HG03565 (cell line): ENCODE results near the gene MARK4.
"Not testable (repeated sequence)": the region's sequence is repeated elsewhere in the genome, so short reads cannot be mapped to it uniquely, and the experiment has no call there.

Source experiments
- ATAC-seq: cut with Tn5 transposase; IDR thresholded peaks from one replicate; pipeline ENCODE4 v1.9.1; 2021; ENCODE audit warnings: mild to moderate bottlenecking, moderate library complexity; ENCODE audit not compliant: unreplicated experiment

The MARK4 gene

GRCh38 chr19:45334881-45335280 lies 83.8 kb downstream of the MARK4 start:
- not testable (repeated sequence) for ATAC-seq

- ATAC-seq = no peak
Observed at GRCh38 chr19:45336696-45337251, 85.7 kb downstream of the MARK4 start.

- no peak for ATAC-seq
Observed at GRCh38 chr19:45339629-45340028, 88.6 kb downstream of the MARK4 start.

GRCh38 chr19:45340232-45340898 lies 89.3 kb downstream of the MARK4 start, which contains the start of gene KLC3:
KLC3 (plus strand) TSS chr19:45340750; CDS start chr19:45345542, 4,792 bp downstream.
- ATAC-seq = no peak

- ATAC-seq = no peak
Observed at GRCh38 chr19:45340899-45341453, 89.9 kb downstream of the MARK4 start.

GRCh38 chr19:45342911-45343310 lies 91.8 kb downstream of the MARK4 start:
- no peak for ATAC-seq

GRCh38 chr19:45344621-45345505 lies 93.8 kb downstream of the MARK4 start:
- no peak for ATAC-seq

GRCh38 chr19:45345506-45345860 lies 94.4 kb downstream of the MARK4 start:
- ATAC-seq = no peak

GRCh38 chr19:45346449-45346848 lies 95.4 kb downstream of the MARK4 start:
- ATAC-seq = no peak

- ATAC-seq = no peak
Observed at GRCh38 chr19:45347570-45348366, 96.7 kb downstream of the MARK4 start.

GRCh38 chr19:45348367-45349125 lies 97.5 kb downstream of the MARK4 start:
- ATAC-seq = no peak

GRCh38 chr19:45349126-45349415 lies 98.0 kb downstream of the MARK4 start:
- ATAC-seq = no peak

GRCh38 chr19:45349430-45349941 lies 98.4 kb downstream of the MARK4 start:
- no peak for ATAC-seq

GRCh38 chr19:45350477-45351058 lies 99.5 kb downstream of the MARK4 start:
- ATAC-seq = no peak

- no peak for ATAC-seq
Observed at GRCh38 chr19:45351401-45351952, 100.4 kb downstream of the MARK4 start.

- ATAC-seq = no peak
Observed at GRCh38 chr19:45352062-45352461, 101.0 kb downstream of the MARK4 start.

GRCh38 chr19:45352471-45352870 lies 101.4 kb downstream of the MARK4 start:
- no peak for ATAC-seq

- no peak for ATAC-seq
Observed at GRCh38 chr19:45352914-45353796, 102.1 kb downstream of the MARK4 start.
